ENCODE measurements around the gene TRIM71.

TRIM71 gene

GRCh38 chr3:32835961-32836360 lies 18.2 kb downstream of the TRIM71 start:
- Histone ChIP-seq H3K9me3 (ENCODE audit: control insufficient read depth, insufficient read depth, low read depth, low read length) (no peaks in the 10 kb centered on the region), H3K4me1 (ENCODE audit: control insufficient read depth, insufficient read depth, low read length) (peaks cover 78% of the 10 kb centered on the region), H3K36me3 (ENCODE audit: control insufficient read depth, insufficient read depth, low read length) (peaks cover 12% of the 10 kb centered on the region), H3K27me3 (ENCODE audit: control insufficient read depth, insufficient read depth, low read length) (no peaks in the 10 kb centered on the region), H3K9ac (ENCODE audit: low read length) (peak overlapping the region; percentile 5), H3K27ac (ENCODE audit: low read depth, low read length) (peak overlapping the region; percentile 8; the same call in 1 of the 2 replicates), H3K4me3 (ENCODE audit: low read depth, low read length) (peak overlapping the region; percentile 40)

- Histone ChIP-seq H3K27ac (ENCODE audit: low read depth, low read length) (peak overlapping the region; percentile 8; the same call in 1 of the 2 replicates), H3K4me1 (ENCODE audit: control insufficient read depth, insufficient read depth, low read length) (peaks cover 83% of the 10 kb centered on the region), H3K27me3 (ENCODE audit: control insufficient read depth, insufficient read depth, low read length) (no peaks in the 10 kb centered on the region)
Measured at GRCh38 chr3:32836601-32837000, 18.8 kb downstream of the TRIM71 start.

GRCh38 chr3:32837366-32837765 lies 19.6 kb downstream of the TRIM71 start:
- Histone ChIP-seq H3K36me3 (ENCODE audit: control insufficient read depth, insufficient read depth, low read length) (peaks cover under 1% of the 10 kb centered on the region), H3K4me3 (ENCODE audit: low read depth, low read length) (peak overlapping the region; percentile 40), H3K9ac (ENCODE audit: low read length) (peak overlapping the region; percentile 47), H3K27me3 (ENCODE audit: control insufficient read depth, insufficient read depth, low read length) (no peaks in the 10 kb centered on the region), H3K27ac (ENCODE audit: low read depth, low read length) (peak overlapping the region; percentile 53; the same call in 1 of the 2 replicates), H3K9me3 (ENCODE audit: control insufficient read depth, insufficient read depth, low read depth, low read length) (no peaks in the 10 kb centered on the region), H3K4me1 (ENCODE audit: control insufficient read depth, insufficient read depth, low read length) (peaks cover 83% of the 10 kb centered on the region)

More at GRCh38 chr3:32836601-32837000, 18.8 kb downstream of the TRIM71 start:
- Histone ChIP-seq H3K4me3 (ENCODE audit: low read depth, low read length) (peak overlapping the region; percentile 40), H3K9me3 (ENCODE audit: control insufficient read depth, insufficient read depth, low read depth, low read length) (no peaks in the 10 kb centered on the region), H3K9ac (ENCODE audit: low read length) (peak overlapping the region; percentile 5), H3K36me3 (ENCODE audit: control insufficient read depth, insufficient read depth, low read length) (peaks cover 8% of the 10 kb centered on the region)

DNA sequence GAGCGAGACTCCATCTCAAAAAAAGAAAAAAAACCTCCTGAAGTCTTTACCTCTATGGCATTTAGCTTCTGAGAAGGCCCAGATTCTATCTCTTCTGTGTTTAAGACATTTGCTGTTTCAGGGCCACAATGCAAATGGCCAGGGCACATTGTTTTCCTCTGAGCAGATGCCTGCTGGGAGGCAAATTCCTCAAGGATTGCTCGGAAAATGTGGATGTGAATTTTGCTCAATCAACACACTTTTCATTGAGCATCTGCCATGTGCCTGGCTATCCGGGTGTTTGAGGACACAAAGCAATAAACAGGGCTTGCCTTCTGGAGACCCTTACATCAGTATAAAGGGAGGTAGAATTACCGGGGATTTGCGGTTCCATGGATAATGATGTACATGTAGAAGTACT lies 20.0 kb downstream of the TRIM71 start:
- Histone ChIP-seq H3K36me3 (ENCODE audit: control insufficient read depth, insufficient read depth, low read length) (no peaks in the 10 kb centered on the region), H3K27ac (ENCODE audit: low read depth, low read length) (0 out of 2 replicates have a peak overlapping the region, but pooled peaks have one; percentile 53), H3K4me1 (ENCODE audit: control insufficient read depth, insufficient read depth, low read length) (peaks cover 87% of the 10 kb centered on the region), H3K4me3 (ENCODE audit: low read depth, low read length) (peak overlapping the region; percentile 40; the same call in 1 of the 2 replicates), H3K27me3 (ENCODE audit: control insufficient read depth, insufficient read depth, low read length) (no peaks in the 10 kb centered on the region), H3K9ac (ENCODE audit: low read length) (peak overlapping the region; percentile 47), H3K9me3 (ENCODE audit: control insufficient read depth, insufficient read depth, low read depth, low read length) (no peaks in the 10 kb centered on the region)

DNA sequence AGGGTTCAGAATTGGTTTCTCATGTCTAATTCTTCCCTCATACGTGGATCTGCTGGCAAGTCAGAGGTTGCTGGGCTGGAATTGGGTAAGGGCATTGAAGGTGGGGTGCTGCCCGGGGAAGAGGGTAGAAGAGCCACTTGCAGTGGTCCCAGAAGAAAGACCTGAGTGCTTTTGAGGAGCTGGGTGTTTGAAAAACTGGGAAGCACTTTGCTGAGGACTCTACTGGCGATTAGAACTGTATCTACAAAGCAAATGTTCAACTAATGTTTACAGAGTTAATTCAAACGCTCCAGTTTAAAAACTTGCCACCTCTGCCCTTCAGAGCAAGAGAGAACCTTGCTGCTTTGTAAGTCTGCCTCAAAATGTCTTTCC lies 21.9 kb downstream of the TRIM71 start:
- H3K9ac ChIP-seq (ENCODE audit: low read length) = peak overlapping the region; percentile 36
- H3K4me3 ChIP-seq (ENCODE audit: low read depth, low read length) = peak overlapping the region; percentile 15
- peaks cover 87% of the 10 kb centered on the region for H3K4me1 ChIP-seq (ENCODE audit: control insufficient read depth, insufficient read depth, low read length)
- no peaks in the 10 kb centered on the region for H3K36me3 ChIP-seq (ENCODE audit: control insufficient read depth, insufficient read depth, low read length)
- no peaks in the 10 kb centered on the region for H3K27me3 ChIP-seq (ENCODE audit: control insufficient read depth, insufficient read depth, low read length)
- H3K9me3 ChIP-seq (ENCODE audit: control insufficient read depth, insufficient read depth, low read depth, low read length) = no peaks in the 10 kb centered on the region
- H3K27ac ChIP-seq (ENCODE audit: low read depth, low read length) = peak overlapping the region; percentile 80

DNA sequence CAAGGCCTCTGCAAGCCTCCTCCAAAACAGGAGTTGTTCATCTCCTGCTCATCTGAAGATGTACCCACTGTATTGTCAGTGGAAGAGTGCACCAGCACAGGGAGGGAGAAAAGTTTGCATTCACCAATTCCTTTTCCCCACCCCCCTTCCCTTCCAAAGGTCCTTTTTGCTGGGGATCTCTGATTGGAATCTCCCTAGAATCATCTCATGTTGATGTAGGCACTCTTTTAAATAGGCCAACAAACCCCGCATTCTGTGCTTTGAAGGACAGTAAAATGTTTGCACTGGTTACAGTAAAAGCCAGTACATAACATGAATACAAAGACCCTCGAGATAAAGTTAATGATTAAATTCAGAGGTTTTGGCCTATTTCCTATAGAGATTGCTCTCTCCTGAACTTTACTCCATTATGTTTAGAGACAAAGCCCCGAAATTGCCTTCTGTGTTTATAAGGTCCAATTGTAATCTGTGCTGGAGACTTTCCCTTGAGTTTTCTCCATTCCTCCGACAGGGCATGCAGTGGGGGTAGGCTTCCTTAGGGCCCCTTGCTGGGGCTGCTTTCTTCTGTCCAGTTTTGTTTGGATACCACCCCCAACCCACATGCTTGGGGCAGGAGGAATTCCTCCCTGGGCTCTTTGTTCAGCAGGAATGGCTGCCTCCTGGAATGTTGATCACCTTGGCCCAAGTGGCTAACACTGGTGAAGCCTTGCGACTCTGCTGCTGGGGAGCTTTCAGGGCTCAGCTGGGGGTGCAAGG lies 22.5 kb downstream of the TRIM71 start:
- Histone ChIP-seq H3K27ac (ENCODE audit: low read depth, low read length) (peak overlapping the region; percentile 80), H3K4me3 (ENCODE audit: low read depth, low read length) (peak overlapping the region; percentile 15), H3K9me3 (ENCODE audit: control insufficient read depth, insufficient read depth, low read depth, low read length) (no peaks in the 10 kb centered on the region), H3K36me3 (ENCODE audit: control insufficient read depth, insufficient read depth, low read length) (no peaks in the 10 kb centered on the region), H3K9ac (ENCODE audit: low read length) (peak overlapping the region; percentile 36), H3K27me3 (ENCODE audit: control insufficient read depth, insufficient read depth, low read length) (no peaks in the 10 kb centered on the region), H3K4me1 (ENCODE audit: control insufficient read depth, insufficient read depth, low read length) (peaks cover 87% of the 10 kb centered on the region)

DNA sequence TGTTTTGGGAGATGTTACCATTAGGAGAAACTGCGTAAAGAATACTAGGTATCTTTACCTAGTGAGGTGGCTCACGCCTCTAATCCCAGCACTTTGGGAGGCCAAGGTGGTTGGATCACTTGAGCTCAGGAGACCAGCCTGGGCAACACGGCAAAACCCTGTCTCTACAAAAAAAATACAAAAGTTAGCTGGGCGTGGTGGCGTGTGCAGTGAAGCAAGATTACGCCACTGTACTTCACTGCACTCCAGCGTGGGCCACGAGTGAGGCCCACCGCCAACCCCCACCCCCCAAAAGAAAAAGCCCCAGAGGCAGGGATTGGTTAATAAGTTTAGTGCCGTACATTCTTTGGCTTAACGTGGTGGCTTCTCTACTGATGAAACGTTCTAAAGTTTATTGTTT lies 23.5 kb downstream of the TRIM71 start:
- no peaks in the 10 kb centered on the region for H3K27me3 ChIP-seq (ENCODE audit: control insufficient read depth, insufficient read depth, low read length)
- H3K27ac ChIP-seq (ENCODE audit: low read depth, low read length) = peak overlapping the region; percentile 80
- no peaks in the 10 kb centered on the region for H3K9me3 ChIP-seq (ENCODE audit: control insufficient read depth, insufficient read depth, low read depth, low read length)
- peak overlapping the region; percentile 46 for H3K4me3 ChIP-seq (ENCODE audit: low read depth, low read length)
- H3K9ac ChIP-seq (ENCODE audit: low read length) = peak overlapping the region; percentile 40
- no peaks in the 10 kb centered on the region for H3K36me3 ChIP-seq (ENCODE audit: control insufficient read depth, insufficient read depth, low read length)
- H3K4me1 ChIP-seq (ENCODE audit: control insufficient read depth, insufficient read depth, low read length) = peaks cover 83% of the 10 kb centered on the region

GRCh38 chr3:32841867-32842470 lies 24.2 kb downstream of the TRIM71 start:
- H3K36me3 ChIP-seq (ENCODE audit: control insufficient read depth, insufficient read depth, low read length) = no peaks in the 10 kb centered on the region
- no peaks in the 10 kb centered on the region for H3K27me3 ChIP-seq (ENCODE audit: control insufficient read depth, insufficient read depth, low read length)
- H3K9ac ChIP-seq (ENCODE audit: low read length) = peak overlapping the region; percentile 36

GRCh38 chr3:32842531-32842931 lies 24.7 kb downstream of the TRIM71 start:
- Histone ChIP-seq H3K27me3 (ENCODE audit: control insufficient read depth, insufficient read depth, low read length) (no peaks in the 10 kb centered on the region), H3K27ac (ENCODE audit: low read depth, low read length) (peak overlapping the region; percentile 72; the same call in 1 of the 2 replicates), H3K9me3 (ENCODE audit: control insufficient read depth, insufficient read depth, low read depth, low read length) (no peaks in the 10 kb centered on the region), H3K4me3 (ENCODE audit: low read depth, low read length) (peak overlapping the region; percentile 46), H3K36me3 (ENCODE audit: control insufficient read depth, insufficient read depth, low read length) (0 out of 2 replicates have a peak, but pooled peaks cover 2% of the 10 kb centered on the region), H3K9ac (ENCODE audit: low read length) (peak overlapping the region; percentile 51), H3K4me1 (ENCODE audit: control insufficient read depth, insufficient read depth, low read length) (peaks cover 80% of the 10 kb centered on the region)

More at GRCh38 chr3:32841867-32842470, 24.2 kb downstream of the TRIM71 start:
- Histone ChIP-seq H3K4me3 (ENCODE audit: low read depth, low read length) (peak overlapping the region; percentile 46), H3K27ac (ENCODE audit: low read depth, low read length) (peak overlapping the region; percentile 72; the same call in 1 of the 2 replicates), H3K9me3 (ENCODE audit: control insufficient read depth, insufficient read depth, low read depth, low read length) (no peaks in the 10 kb centered on the region), H3K4me1 (ENCODE audit: control insufficient read depth, insufficient read depth, low read length) (peaks cover 81% of the 10 kb centered on the region)

- no peaks in the 10 kb centered on the region for H3K27me3 ChIP-seq (ENCODE audit: control insufficient read depth, insufficient read depth, low read length)
- 0 out of 2 replicates have a peak, but pooled peaks cover 2% of the 10 kb centered on the region for H3K36me3 ChIP-seq (ENCODE audit: control insufficient read depth, insufficient read depth, low read length)
- peak overlapping the region; percentile 51 for H3K9ac ChIP-seq (ENCODE audit: low read length)
- peaks cover 80% of the 10 kb centered on the region for H3K4me1 ChIP-seq (ENCODE audit: control insufficient read depth, insufficient read depth, low read length)
- H3K27ac ChIP-seq (ENCODE audit: low read depth, low read length) = peak overlapping the region; percentile 72
- H3K9me3 ChIP-seq (ENCODE audit: control insufficient read depth, insufficient read depth, low read depth, low read length) = no peaks in the 10 kb centered on the region
- H3K4me3 ChIP-seq (ENCODE audit: low read depth, low read length) = peak overlapping the region; percentile 46
Measured at GRCh38 chr3:32842987-32843386, 25.2 kb downstream of the TRIM71 start.

Data from HUES6 (cell line).